GM18873 (cell line): Measurements from ENCODE around the gene GLG1.

Source experiments
- ATAC-seq: cut with Tn5 transposase; IDR thresholded peaks from one replicate; pipeline ENCODE4 v1.9.1; 2021; ENCODE audit warnings: mild to moderate bottlenecking, moderate library complexity, moderate number of reproducible peaks; ENCODE audit not compliant: unreplicated experiment, low FRiP score

The GLG1 gene

GRCh38 chr16:74485916-74486315 lies 121.0 kb downstream of the GLG1 start:
- ATAC-seq = no peak

GRCh38 chr16:74480150-74481029 lies 126.5 kb downstream of the GLG1 start:
- no peak for ATAC-seq

GRCh38 chr16:74477226-74477625 lies 129.7 kb downstream of the GLG1 start:
- ATAC-seq = no peak

GRCh38 chr16:74474416-74474815 lies 132.5 kb downstream of the GLG1 start:
- ATAC-seq = no peak

GRCh38 chr16:74472540-74472939 lies 134.4 kb downstream of the GLG1 start:
- ATAC-seq = no peak

- ATAC-seq = no peak
These were observed 134.9 kb downstream of the GLG1 start for GRCh38 chr16:74472010-74472409.

- ATAC-seq = no peak
These were observed 136.9 kb downstream of the GLG1 start for GRCh38 chr16:74469946-74470478.

GRCh38 chr16:74468807-74469525 lies 137.9 kb downstream of the GLG1 start:
- ATAC-seq = no peak

- no peak for ATAC-seq
These were observed 140.0 kb downstream of the GLG1 start for GRCh38 chr16:74466872-74467271.

GRCh38 chr16:74465851-74466685 lies 140.8 kb downstream of the GLG1 start:
- no peak for ATAC-seq

- no peak for ATAC-seq
These were observed 141.6 kb downstream of the GLG1 start for GRCh38 chr16:74465281-74465680.

GRCh38 chr16:74463888-74464287 lies 143.0 kb downstream of the GLG1 start:
- no peak for ATAC-seq

GRCh38 chr16:74462361-74462760 lies 144.6 kb downstream of the GLG1 start:
- no peak for ATAC-seq

GRCh38 chr16:74461826-74462225 lies 145.1 kb downstream of the GLG1 start:
- ATAC-seq = no peak

- no peak for ATAC-seq
These were observed 146.4 kb downstream of the GLG1 start for GRCh38 chr16:74460542-74460941.

- ATAC-seq = no peak
These were observed 150.7 kb downstream of the GLG1 start for GRCh38 chr16:74456290-74456625.

- no peak for ATAC-seq
These were observed 151.2 kb downstream of the GLG1 start for GRCh38 chr16:74455619-74456289.

- ATAC-seq = no peak
These were observed 151.7 kb downstream of the GLG1 start for GRCh38 chr16:74455213-74455612.

GRCh38 chr16:74451951-74452758 lies 154.8 kb downstream of the GLG1 start:
- peak; percentile 73 for ATAC-seq
